ES-I3 (cell line): ENCODE data around the gene FBXO22.
A peak's percentile ranks its signal among the peaks of the same experiment; 100 is the strongest.
"Not testable (repeated sequence)": the region's sequence is repeated elsewhere in the genome, so short reads cannot be mapped to it uniquely, and the experiment has no call there.

Experiments used
- H3K36me3 ChIP-seq: 2 replicates; pipeline ENCODE4 v1.6.1; 2013; ENCODE audit warnings: mild to moderate bottlenecking, low read length, control low read depth, moderate library complexity; ENCODE audit not compliant: insufficient read depth
- H3K4me1 ChIP-seq: 2 replicates; pipeline ENCODE4 v1.6.1; 2013; ENCODE audit warnings: mild to moderate bottlenecking, control low read depth, low read length; ENCODE audit not compliant: insufficient read depth
- H3K9ac ChIP-seq: 2 replicates; pipeline ENCODE4 v1.6.1; 2013; ENCODE audit warnings: low read depth, mild to moderate bottlenecking, low read length, moderate library complexity
- H3K9me3 ChIP-seq: 2 replicates; pipeline ENCODE4 v1.6.1; 2013; ENCODE audit warnings: mild to moderate bottlenecking, low read length, moderate library complexity; ENCODE audit not compliant: control insufficient read depth, insufficient read depth

Gene FBXO22

GRCh38 chr15:75891895-75892294, 11.8 kb upstream of the FBXO22 start:
- H3K9ac ChIP-seq, result no peak overlapping the region
- no peaks in the 10 kb centered on the region for H3K4me1 ChIP-seq
- H3K36me3 ChIP-seq, result peaks cover 11% of the 10 kb centered on the region; the same call in 1 of the 2 replicates
- no peaks in the 10 kb centered on the region for H3K9me3 ChIP-seq

DNA sequence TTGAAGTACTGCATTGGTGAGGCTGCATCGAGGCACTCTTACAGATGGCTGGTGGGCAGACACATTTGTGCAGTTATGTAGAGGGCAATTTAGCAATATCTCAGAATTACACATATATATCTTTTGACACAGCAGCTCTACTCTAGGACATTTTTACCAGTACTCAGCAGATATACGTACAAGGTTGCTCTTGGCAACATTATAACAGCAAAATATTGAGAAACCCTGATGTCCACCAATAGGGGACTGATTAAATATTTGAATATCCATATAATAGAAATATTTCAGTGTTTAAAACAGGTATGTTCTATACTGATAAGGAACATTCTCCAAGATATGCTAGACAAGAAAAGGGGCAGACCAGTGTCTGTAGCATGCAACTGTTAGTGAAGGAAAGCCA, 7.9 kb upstream of the FBXO22 start:
- Histone ChIP-seq H3K9ac (no peak overlapping the region), H3K9me3 (no peaks in the 10 kb centered on the region), H3K36me3 (0 out of 2 replicates have a peak, but pooled peaks cover 3% of the 10 kb centered on the region), H3K4me1 (no peaks in the 10 kb centered on the region)

GRCh38 chr15:75900577-75900976, 3.1 kb upstream of the FBXO22 start:
- peaks cover 20% of the 10 kb centered on the region for H3K4me1 ChIP-seq
- H3K9me3 ChIP-seq, result no peaks in the 10 kb centered on the region
- H3K9ac ChIP-seq, result no peak overlapping the region
- peaks cover 9% of the 10 kb centered on the region for H3K36me3 ChIP-seq

DNA sequence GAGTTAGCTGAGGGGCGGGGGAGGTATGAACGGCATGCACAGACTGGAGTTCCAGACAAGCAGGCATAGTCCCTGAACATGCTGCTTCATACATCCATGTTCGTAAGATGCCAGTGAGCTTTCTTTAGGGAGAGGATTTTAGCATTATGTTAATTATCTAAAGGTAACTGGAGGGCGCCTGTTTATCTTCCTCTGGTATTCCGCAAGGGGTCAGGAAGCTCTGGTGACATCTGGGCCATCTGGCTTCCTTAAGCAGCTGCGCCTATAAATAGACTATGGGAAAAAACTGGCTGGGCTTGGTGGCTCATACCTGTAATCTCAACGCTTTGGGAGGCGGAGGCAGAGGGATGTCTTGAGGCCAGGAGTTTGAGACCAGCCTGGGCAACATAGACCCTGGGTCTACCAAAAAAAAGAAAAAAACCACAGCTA, 1.5 kb upstream of the FBXO22 start:
- peaks cover 20% of the 10 kb centered on the region for H3K4me1 ChIP-seq
- 0 out of 2 replicates have a peak overlapping the region, but pooled peaks have one; percentile 100 for H3K9ac ChIP-seq
- H3K9me3 ChIP-seq, result no peaks in the 10 kb centered on the region
- peaks cover 17% of the 10 kb centered on the region for H3K36me3 ChIP-seq

DNA sequence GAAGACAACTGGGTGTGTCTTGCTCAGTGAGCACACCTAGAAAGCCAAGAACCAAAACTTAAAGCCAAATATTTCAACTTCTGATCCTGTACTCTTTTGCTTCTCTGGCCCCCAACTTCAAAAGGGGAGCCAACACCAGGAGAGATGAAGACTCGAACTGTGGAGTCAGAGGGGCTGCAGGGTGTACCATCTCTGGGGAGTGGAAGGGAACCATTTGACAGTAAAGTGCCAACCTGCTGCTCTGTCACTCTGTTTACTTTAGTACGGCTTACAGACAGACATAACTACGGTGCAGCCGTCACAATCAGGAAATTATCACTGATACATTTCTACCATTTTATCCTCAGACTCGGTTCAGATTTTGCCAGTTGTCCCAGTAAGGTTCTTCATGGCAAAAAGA, 1.6 kb downstream of the FBXO22 start:
- Histone ChIP-seq H3K4me1 (peaks cover 20% of the 10 kb centered on the region), H3K9ac (peak overlapping the region; percentile 17; the same call in 1 of the 2 replicates), H3K36me3 (peaks cover 21% of the 10 kb centered on the region), H3K9me3 (no peaks in the 10 kb centered on the region)

DNA sequence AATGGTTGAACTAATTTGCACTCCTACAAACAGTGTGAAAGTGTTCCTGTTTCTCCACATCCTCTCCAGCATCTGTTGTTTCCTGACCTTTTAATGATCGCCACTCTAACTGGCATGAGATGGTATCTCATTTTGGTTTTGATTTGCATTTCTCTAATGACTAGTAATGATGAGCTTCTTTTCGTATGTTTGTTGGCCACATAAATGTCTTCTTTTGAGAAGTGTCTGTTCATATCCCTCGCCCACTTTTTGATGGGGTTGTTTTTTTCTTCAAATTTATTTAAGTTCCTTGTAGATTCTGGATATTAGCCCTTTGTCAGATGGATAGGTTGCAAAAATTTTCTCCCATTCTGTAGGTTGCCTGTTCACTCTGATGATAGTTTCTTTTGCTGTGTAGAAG, 6.7 kb downstream of the FBXO22 start:
- not testable (repeated sequence) for H3K9me3 ChIP-seq, H3K4me1 ChIP-seq, H3K9ac ChIP-seq
- peaks cover 24% of the 10 kb centered on the region for H3K36me3 ChIP-seq

GRCh38 chr15:75916978-75917377, 13.3 kb downstream of the FBXO22 start:
- Histone ChIP-seq H3K9ac (no peak overlapping the region), H3K36me3 (peaks cover 19% of the 10 kb centered on the region), H3K9me3 (no peaks in the 10 kb centered on the region), H3K4me1 (no peaks in the 10 kb centered on the region)

GRCh38 chr15:75918135-75918534, 14.5 kb downstream of the FBXO22 start:
- no peaks in the 10 kb centered on the region for H3K9me3 ChIP-seq
- no peak overlapping the region for H3K9ac ChIP-seq
- peaks cover 23% of the 10 kb centered on the region for H3K36me3 ChIP-seq
- H3K4me1 ChIP-seq, result no peaks in the 10 kb centered on the region

GRCh38 chr15:75920079-75920478, 16.4 kb downstream of the FBXO22 start:
- Histone ChIP-seq H3K9ac (no peak overlapping the region), H3K4me1 (peaks cover 7% of the 10 kb centered on the region; the same call in 1 of the 2 replicates), H3K9me3 (no peaks in the 10 kb centered on the region), H3K36me3 (peaks cover 16% of the 10 kb centered on the region)

GRCh38 chr15:75921732-75922703, 18.3 kb downstream of the FBXO22 start:
- no peak overlapping the region for H3K9ac ChIP-seq
- peaks cover 17% of the 10 kb centered on the region for H3K36me3 ChIP-seq
- no peaks in the 10 kb centered on the region for H3K9me3 ChIP-seq
- H3K4me1 ChIP-seq, result peaks cover 17% of the 10 kb centered on the region

- peaks cover 24% of the 10 kb centered on the region for H3K4me1 ChIP-seq
Observed at GRCh38 chr15:75923756-75924155, 20.1 kb downstream of the FBXO22 start.

GRCh38 chr15:75924576-75924975, 20.9 kb downstream of the FBXO22 start:
- Histone ChIP-seq H3K4me1 (peaks cover 24% of the 10 kb centered on the region), H3K9me3 (no peaks in the 10 kb centered on the region), H3K36me3 (peaks cover 9% of the 10 kb centered on the region; the same call in 1 of the 2 replicates), H3K9ac (no peak overlapping the region)

More at GRCh38 chr15:75923756-75924155, 20.1 kb downstream of the FBXO22 start:
- Histone ChIP-seq H3K9ac (no peak overlapping the region), H3K9me3 (no peaks in the 10 kb centered on the region), H3K36me3 (peaks cover 11% of the 10 kb centered on the region)

DNA sequence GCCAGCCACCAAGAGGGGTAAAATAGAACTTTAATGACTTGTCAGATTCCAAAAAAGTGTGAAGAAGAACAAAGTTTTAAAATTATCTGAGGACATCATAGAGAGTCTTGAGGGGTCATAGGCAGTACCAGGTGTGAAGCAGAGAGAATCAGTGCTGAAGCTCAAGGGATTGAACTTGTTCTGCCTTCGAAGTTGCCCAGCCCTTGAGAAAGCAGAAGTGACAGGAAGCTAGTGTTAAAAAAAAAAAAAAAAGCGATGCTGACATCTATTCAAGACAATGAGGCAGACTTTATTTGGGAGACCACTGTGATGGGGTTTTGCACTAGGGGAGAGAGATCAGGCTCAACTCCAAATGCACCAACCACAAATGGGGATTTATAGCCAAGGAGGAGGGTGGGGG, 21.8 kb downstream of the FBXO22 start:
- Histone ChIP-seq H3K4me1 (peaks cover 24% of the 10 kb centered on the region), H3K9ac (no peak overlapping the region), H3K9me3 (no peaks in the 10 kb centered on the region), H3K36me3 (peaks cover 13% of the 10 kb centered on the region)

GRCh38 chr15:75926931-75927330, 23.3 kb downstream of the FBXO22 start:
- Histone ChIP-seq H3K9ac (no peak overlapping the region), H3K9me3 (no peaks in the 10 kb centered on the region), H3K4me1 (peaks cover 24% of the 10 kb centered on the region), H3K36me3 (peaks cover 16% of the 10 kb centered on the region)

- Histone ChIP-seq H3K36me3 (peaks cover 19% of the 10 kb centered on the region), H3K9ac (no peak overlapping the region), H3K4me1 (peaks cover 24% of the 10 kb centered on the region), H3K9me3 (no peaks in the 10 kb centered on the region)
Observed at GRCh38 chr15:75927601-75928000, 23.9 kb downstream of the FBXO22 start.
